ENCODE data around the gene HEBP1. TPM values are rescaled to one million over a fixed set of nuclear protein-coding genes. Genes with fewer than 3 reads are reported as not detected.

Gene HEBP1
- total RNA-seq, 6 experiments from 2014 or later: 45.8 to 100 (median 68.9) TPM

- peak within 1 kb of the TSS in 2 of 3 donors; percentile 45 to 70 for H3K27ac ChIP-seq
- intact Hi-C loops (cut with DNase I): no loop called here
- peaks cover 0 to 15% (median 0%) of the 10 kb centered on the region in 4 donors for H3K4me1 ChIP-seq
- peak; percentile 81 to 83 (median 82) for DNase-seq
- H3K4me3 ChIP-seq: peak within 1 kb of the TSS; percentile 99 to 100 (median 100)
- no peaks in the 10 kb centered on the region for H3K27me3 ChIP-seq
- 11% methylated on average over 10 of the region's 74 CpGs for WGBS (ENCODE audit: insufficient coverage, low coverage, low lambda C conversion rate, missing lambda C conversion rate)
- H3K9me3 ChIP-seq: no peaks in the 10 kb centered on the region
- H3K36me3 ChIP-seq: no peaks in the 10 kb centered on the region
- TF ChIP-seq POLR2A (IDR thresholded peaks at IDR 0.05) (peak; percentile 23), CTCF (IDR thresholded peaks at IDR 0.05) (peak in 1 of 4 donors; percentile 9)
- ATAC-seq: peak; percentile 92 to 97 (median 93)
Observed at GRCh38 chr12:13044002-13044905, 44.2 kb upstream of the HEBP1 start, which contains the start of gene FAM234B. Gene FAM234B, plus strand, starts transcription at chr12:13044381. Its CDS starts 23 bp downstream, at chr12:13044404.

GRCh38 chr12:13042666-13043230 is 42.7 kb upstream of the HEBP1 start:
- no peak overlapping the region for H3K27ac ChIP-seq
- ATAC-seq (no peak), DNase-seq (no peak)
- H3K4me3 ChIP-seq: no peak overlapping the region
- no peaks in the 10 kb centered on the region for H3K27me3 ChIP-seq
- H3K4me1 ChIP-seq: peaks cover 0 to 16% (median 0%) of the 10 kb centered on the region in 4 donors
- H3K36me3 ChIP-seq: no peaks in the 10 kb centered on the region
- TF ChIP-seq POLR2A (IDR thresholded peaks at IDR 0.05) (no peak), CTCF (IDR thresholded peaks at IDR 0.05) (no peak)
- intact Hi-C loops (cut with DNase I): no loop called here
- 77% methylated on average over 4 of the region's 4 CpGs for WGBS (ENCODE audit: insufficient coverage, low coverage, low lambda C conversion rate, missing lambda C conversion rate)
- no peaks in the 10 kb centered on the region for H3K9me3 ChIP-seq

GRCh38 chr12:13041224-13041623 is 41.2 kb upstream of the HEBP1 start:
- Histone ChIP-seq H3K9me3 (no peaks in the 10 kb centered on the region), H3K27me3 (no peaks in the 10 kb centered on the region), H3K27ac (no peak overlapping the region), H3K4me3 (no peak overlapping the region), H3K36me3 (no peaks in the 10 kb centered on the region), H3K4me1 (peaks cover 0 to 9% (median 0%) of the 10 kb centered on the region in 4 donors)
- intact Hi-C loops (cut with DNase I): no loop called here
- 60% methylated on average over 2 of the region's 2 CpGs for WGBS (ENCODE audit: insufficient coverage, low coverage, low lambda C conversion rate, missing lambda C conversion rate)
- ATAC-seq (peak in 3 of 4 donors; percentile 31 to 58 (median 58)), DNase-seq (peak in 1 of 3 donors; percentile 22)
- TF ChIP-seq CTCF (IDR thresholded peaks at IDR 0.05) (no peak), POLR2A (IDR thresholded peaks at IDR 0.05) (no peak)

GRCh38 chr12:13039328-13039956 is 39.4 kb upstream of the HEBP1 start:
- Histone ChIP-seq H3K27me3 (no peaks in the 10 kb centered on the region), H3K36me3 (no peaks in the 10 kb centered on the region), H3K9me3 (no peaks in the 10 kb centered on the region), H3K27ac (no peak overlapping the region), H3K4me3 (no peak overlapping the region), H3K4me1 (peaks cover 0 to 17% (median 5%) of the 10 kb centered on the region in 4 donors)
- TF ChIP-seq POLR2A (IDR thresholded peaks at IDR 0.05) (no peak), CTCF (IDR thresholded peaks at IDR 0.05) (no peak)
- intact Hi-C loops (cut with DNase I): no loop called here
- 40% methylated on average over 5 of the region's 5 CpGs for WGBS (ENCODE audit: insufficient coverage, low coverage, low lambda C conversion rate, missing lambda C conversion rate)
- ATAC-seq: peak in 3 of 4 donors; percentile 12 to 37 (median 31)
- DNase-seq: no peak
